Measurements from ENCODE around the gene ABTB1.
"Not testable (repeated sequence)": the region's sequence is repeated elsewhere in the genome, so short reads cannot be mapped to it uniquely, and the experiment has no call there.

ABTB1 gene

DNA sequence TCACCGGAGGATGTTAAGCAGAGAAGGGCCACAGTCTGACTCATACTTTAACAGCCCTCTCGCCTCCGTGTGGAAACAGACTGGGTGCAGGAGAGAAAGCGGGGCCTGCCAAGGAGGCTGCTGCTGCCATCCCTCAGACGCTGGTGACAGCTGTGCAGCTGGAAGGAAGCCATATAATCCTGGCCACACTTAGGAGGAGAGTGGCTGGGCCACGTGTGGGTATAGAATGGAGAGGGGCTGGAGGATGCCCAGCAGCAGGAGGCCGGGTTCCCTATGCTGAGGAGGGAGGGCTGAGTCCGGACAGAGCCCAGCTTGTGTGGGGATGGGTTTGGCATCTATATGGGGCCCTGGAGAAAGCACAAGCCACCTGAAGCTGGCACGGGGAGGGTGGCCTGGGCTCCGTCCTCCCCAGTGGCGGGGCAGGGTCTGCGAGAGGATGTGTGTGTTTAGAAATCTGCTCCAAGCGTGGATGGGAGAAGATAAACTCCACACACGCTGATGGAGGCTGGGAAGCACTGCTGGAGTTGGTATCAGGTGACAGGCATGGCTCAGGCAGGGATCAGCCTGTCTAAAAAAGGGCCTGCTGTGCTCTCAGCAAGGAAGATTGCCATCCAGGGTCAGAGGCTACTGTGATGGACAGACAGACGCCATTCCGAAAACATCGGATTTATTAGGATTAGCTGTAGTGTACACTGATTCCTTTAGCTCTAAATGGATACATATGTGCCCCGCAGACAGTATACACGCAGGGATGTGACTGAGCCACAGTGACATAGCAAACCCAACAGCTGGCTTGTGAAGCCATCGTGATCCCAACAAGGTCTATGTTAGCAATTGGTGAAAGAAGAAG, 15.9 kb downstream of the ABTB1 start:
- FAIRE-seq = no peak

DNA sequence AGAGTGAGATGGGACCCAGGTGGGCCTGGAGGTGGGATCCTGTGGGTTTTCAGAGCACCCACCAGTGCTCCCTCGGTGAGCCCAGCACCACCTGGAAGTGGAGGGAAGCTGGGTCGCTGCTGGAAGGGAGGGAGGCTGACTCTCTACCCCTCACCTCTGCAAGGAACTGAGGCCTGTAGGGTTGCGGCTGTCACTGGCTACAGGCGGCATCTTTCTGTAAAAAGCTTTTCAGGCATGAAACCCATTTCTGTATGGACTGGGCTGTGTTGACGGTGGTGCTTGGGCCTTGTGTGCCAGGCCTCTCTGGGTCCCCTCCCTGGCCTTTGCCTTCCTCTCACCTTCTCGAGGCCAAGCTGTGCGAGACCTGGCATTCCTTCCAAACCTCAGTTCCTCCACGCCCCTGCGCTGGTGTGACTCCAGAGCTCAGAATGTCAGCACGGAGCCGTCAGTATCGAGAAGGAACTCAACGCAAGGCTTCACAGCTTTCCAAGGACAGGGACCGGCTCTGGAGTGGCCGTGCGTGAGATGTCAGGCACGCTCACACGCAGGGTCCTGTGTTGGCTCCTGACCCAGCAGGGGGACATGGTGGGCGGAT, 16.6 kb downstream of the ABTB1 start:
- no peak for FAIRE-seq

GRCh38 chr3:127690106-127690505, 17.4 kb downstream of the ABTB1 start:
- FAIRE-seq = no peak

- FAIRE-seq = no peak
Observed at GRCh38 chr3:127690823-127691452, 18.2 kb downstream of the ABTB1 start.

DNA sequence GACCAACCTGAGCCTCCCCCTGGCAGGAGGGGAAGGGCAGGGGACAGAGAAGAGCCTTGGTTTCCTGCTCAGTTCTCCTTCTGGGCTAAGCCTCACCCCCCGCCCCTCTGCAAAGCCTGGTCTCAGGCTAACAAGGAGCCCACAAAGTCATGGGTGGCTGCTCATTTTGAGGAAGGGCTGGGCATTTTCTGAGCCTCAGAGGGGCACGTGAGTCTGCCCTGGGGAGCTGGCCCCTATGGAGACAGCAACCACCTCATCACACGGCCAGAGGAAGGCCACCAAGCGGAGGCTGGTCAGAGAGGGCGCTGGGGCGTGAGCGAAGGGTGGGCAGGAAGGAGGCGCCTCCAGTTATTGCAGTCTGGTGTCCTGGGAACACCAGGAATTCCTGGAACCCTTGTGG, 18.7 kb downstream of the ABTB1 start:
- FAIRE-seq = no peak

DNA sequence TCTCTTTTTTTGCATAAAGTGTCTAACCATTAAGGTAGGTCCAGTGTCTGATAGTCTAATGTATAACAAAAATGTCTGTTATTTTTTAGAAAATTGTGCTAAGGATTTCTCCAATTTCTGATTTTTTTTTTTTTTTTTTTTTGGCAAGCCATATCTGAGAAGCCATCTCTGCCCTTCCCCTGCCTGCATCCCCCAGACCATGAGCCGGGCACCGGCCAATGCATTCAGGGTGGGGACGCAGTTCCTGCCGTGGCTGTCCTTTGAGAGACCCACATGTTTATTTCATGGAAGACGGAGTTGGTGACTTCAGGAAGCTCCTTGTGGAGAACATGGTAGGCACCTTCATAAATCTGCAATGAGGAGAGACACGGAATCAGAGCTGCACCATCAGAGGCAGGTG, 19.2 kb downstream of the ABTB1 start:
- no peak for FAIRE-seq

- no peak for FAIRE-seq
Observed at GRCh38 chr3:127692501-127693335, 20.0 kb downstream of the ABTB1 start.

DNA sequence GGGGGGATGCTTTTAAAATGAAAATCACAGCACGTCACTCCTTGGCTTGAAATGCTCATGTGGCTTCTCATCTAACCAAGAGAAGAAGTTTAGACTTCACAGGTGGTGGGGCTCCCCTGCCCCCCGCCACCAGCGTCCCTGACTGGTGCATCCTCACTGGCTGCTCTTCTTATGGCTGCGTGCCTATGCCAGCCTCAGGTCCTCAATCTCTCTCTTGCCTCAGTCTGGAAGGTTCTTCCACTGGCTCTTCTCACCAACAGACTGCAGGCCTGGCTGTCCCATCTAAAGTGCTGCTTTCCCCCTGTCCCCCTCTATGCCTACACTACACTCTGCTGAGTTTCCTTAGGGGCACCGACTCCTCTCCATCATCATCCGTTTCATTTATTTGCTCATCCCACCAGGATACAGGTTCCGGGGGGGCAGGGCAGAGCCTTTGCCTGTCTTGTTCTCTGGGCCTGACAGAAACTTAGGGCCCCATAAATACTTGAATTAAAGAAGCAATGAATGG, 20.6 kb downstream of the ABTB1 start:
- FAIRE-seq = no peak

DNA sequence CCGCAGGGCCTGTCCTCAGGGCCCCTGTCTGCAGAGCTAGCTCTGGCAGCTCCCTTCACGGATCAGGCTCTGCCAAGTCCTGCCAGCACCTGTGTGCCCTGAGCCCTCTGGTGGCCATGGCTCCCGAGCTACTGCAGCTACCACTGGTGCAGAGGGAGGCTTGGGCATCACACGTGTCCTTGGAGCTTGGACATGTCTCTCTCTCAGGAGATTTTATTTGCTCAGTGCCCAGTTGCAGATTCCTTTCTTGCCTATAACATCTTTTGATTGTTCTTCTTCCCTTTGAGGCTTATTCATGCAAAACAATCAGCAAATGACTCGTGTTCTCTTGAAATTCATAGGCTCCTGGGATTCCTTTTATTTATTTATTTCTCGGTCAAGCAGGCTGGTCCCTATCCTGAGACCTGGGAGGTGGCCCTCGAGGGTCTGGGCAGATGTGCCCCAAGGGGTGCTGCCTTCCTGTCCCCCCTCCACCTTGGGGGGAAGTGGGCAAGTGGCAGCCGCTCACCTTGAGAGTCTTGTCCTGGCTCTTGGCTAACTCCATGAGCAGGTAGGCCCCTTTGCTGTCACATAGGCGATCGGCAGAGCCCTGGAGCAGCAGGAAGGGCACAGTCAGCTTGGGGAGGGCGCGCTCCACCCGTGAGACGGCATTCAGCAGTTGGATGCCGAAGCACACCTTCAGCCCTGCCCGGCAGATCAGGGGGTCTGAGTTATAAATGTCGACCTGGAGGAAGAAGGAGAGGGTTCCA, 21.9 kb downstream of the ABTB1 start:
- no peak for FAIRE-seq

GRCh38 chr3:127697551-127698240, 24.9 kb downstream of the ABTB1 start:
- FAIRE-seq = peak; percentile 15

GRCh38 chr3:127698286-127698685, 25.5 kb downstream of the ABTB1 start:
- no peak for FAIRE-seq

- FAIRE-seq = no peak
Observed at GRCh38 chr3:127698691-127699415, 26.1 kb downstream of the ABTB1 start.

DNA sequence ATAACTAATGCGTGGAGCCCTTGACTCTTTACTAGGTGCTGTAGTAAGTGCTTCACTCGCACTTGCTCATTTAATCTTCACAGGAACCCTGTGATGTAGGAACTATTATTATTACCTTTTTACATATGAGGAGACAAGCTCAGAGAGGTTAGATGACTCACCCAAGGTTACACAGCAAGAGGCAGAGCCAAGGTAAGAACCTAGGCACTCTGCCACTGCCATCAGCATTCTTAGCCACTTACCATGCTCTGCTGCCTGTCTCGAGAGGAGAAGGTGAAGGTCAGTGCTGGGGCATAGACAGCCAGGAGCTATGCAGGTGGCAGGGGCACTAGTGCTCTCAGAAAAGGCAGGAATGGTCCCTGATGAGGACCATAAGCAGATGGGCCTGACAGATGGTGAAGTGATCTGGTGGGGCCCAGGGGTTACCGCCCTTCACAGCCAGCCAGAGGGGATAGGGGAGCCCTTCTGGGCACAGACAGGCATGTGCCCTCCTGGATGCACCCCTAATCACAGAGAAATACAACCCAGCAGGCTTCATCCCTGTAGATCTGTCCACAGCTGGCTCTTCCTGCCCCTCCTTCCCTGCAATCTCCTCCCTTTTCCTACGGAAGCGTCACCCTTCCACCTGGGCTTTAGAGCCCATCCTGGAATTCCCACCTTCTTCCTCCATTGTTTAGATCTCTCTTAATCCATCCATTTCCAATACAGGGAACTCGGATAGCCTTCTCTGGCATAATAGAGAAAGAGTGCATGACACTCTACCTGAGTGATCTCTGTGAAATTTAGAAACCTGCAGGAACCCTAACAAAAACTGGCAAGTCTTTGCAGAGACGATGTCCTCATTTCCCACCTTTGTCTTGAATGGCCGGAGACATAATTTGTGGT, 26.9 kb downstream of the ABTB1 start:
- FAIRE-seq = no peak

DNA sequence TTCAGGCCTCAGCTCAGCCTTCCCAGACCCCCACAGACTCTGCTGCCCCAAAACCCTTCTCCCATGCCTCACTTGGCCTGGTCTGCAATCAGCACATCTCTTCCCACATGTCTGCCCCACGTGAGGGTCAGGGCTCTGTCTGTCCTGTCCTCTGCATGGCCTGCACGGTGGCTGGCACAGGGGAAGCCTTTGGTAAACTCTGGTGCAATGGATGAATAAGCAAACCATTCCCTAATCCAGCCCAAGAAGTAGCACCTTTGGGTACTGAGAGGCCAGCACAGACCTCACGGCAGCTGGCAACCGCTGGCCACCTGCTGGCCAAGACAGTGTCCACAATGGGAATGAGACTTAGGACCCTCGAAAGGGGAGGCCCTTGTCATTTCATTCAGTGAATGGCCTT, 27.7 kb downstream of the ABTB1 start:
- FAIRE-seq = no peak

GRCh38 chr3:127701280-127701911, 28.6 kb downstream of the ABTB1 start:
- FAIRE-seq = no peak

GRCh38 chr3:127702151-127702578, 29.4 kb downstream of the ABTB1 start:
- FAIRE-seq = no peak

- FAIRE-seq = not testable (repeated sequence)
Observed at GRCh38 chr3:127704840-127705239, 32.1 kb downstream of the ABTB1 start.

GRCh38 chr3:127706312-127706711, 33.6 kb downstream of the ABTB1 start:
- no peak for FAIRE-seq

DNA sequence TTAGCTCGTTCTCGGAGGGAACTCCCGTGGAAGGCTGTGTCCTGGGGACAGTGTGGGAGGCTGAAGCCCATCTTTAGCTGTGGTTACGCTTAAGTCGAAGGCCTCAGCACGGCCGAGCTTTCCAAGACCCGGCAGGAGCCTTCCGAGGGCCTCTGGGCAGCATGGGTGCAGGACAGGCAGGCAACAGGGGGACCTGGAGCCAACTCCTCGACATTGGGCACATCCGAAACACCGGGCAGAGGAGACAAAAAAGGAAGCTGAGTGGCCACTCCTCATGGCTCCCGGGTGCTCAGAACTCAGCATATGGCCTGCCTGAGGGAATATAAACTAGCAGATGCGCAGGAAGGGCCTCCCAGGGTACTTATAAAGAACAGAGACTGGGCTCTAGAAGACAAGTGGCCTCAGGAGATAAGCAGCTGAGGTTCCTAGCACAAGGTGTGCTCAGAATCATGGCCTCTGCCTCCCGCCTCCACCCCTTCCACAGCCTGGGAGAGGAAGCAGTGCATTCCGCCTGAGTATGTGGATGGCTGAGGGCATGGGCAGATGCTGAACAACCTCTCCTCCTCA, 34.1 kb downstream of the ABTB1 start:
- FAIRE-seq = no peak

Data from endometrium (tissue), 2 donors.